Stimulated activated memory B cell treated with anti-CD40 and anti-IgM and Interleukin-4, amounts not matched to agents 10 μg/mL and 1 μg/mL and 100 μg/mL, for 72 hours (primary cell): ENCODE results near the gene TTC39C.
"Not testable (repeated sequence)": the region's sequence is repeated elsewhere in the genome, so short reads cannot be mapped to it uniquely, and the experiment has no call there.

Source experiments
- ATAC-seq: fragments of 150-1000 bp; cut with Tn5 transposase; 2 replicates; pipeline ENCODE4 v1.10.0; 2021
- H3K27ac Mint-ChIP-seq: one replicate; pipeline ENCODE4 v1.8.0; 2022; ENCODE audit warnings: mild to moderate bottlenecking, mixed read lengths
- H3K27me3 Mint-ChIP-seq: one replicate; pipeline ENCODE4 v1.8.0; 2022; ENCODE audit warnings: mixed read lengths
- H3K36me3 Mint-ChIP-seq: one replicate; pipeline ENCODE4 v1.8.0; 2022; ENCODE audit warnings: mixed read lengths
- H3K4me1 Mint-ChIP-seq: one replicate; pipeline ENCODE4 v1.8.0; 2022; ENCODE audit warnings: mixed read lengths
- H3K4me3 Mint-ChIP-seq: one replicate; pipeline ENCODE4 v1.8.0; 2022; ENCODE audit warnings: mild to moderate bottlenecking, moderate library complexity, mixed read lengths
- H3K9me3 Mint-ChIP-seq: one replicate; pipeline ENCODE4 v1.8.0; 2022; ENCODE audit warnings: mixed read lengths

TTC39C gene

GRCh38 chr18:24130494-24130893, 115.9 kb downstream of the TTC39C start:
- Mint-ChIP-seq H3K9me3 (no peaks in the 10 kb centered on the region), H3K27me3 (no peaks in the 10 kb centered on the region), H3K4me1 (no peaks in the 10 kb centered on the region), H3K36me3 (peaks cover 31% of the 10 kb centered on the region), H3K27ac (no peak overlapping the region), H3K4me3 (no peak overlapping the region)
- no peak for ATAC-seq

- H3K9me3 Mint-ChIP-seq: peaks cover 3% of the 10 kb centered on the region
- no peak overlapping the region for H3K4me3 Mint-ChIP-seq
- H3K27me3 Mint-ChIP-seq: peaks cover 8% of the 10 kb centered on the region
- H3K4me1 Mint-ChIP-seq: peaks cover 31% of the 10 kb centered on the region
- no peak overlapping the region for H3K27ac Mint-ChIP-seq
- peaks cover 19% of the 10 kb centered on the region for H3K36me3 Mint-ChIP-seq
- ATAC-seq: no peak
Observed at GRCh38 chr18:24136967-24137373, 122.4 kb downstream of the TTC39C start.

GRCh38 chr18:24138409-24138788, 123.8 kb downstream of the TTC39C start:
- H3K4me3 Mint-ChIP-seq: peak overlapping the region; percentile 90
- peaks cover 8% of the 10 kb centered on the region for H3K27me3 Mint-ChIP-seq
- peaks cover 3% of the 10 kb centered on the region for H3K9me3 Mint-ChIP-seq
- H3K27ac Mint-ChIP-seq: peak overlapping the region; percentile 85
- ATAC-seq: no peak
- peaks cover 31% of the 10 kb centered on the region for H3K4me1 Mint-ChIP-seq
- H3K36me3 Mint-ChIP-seq: peaks cover 19% of the 10 kb centered on the region

DNA sequence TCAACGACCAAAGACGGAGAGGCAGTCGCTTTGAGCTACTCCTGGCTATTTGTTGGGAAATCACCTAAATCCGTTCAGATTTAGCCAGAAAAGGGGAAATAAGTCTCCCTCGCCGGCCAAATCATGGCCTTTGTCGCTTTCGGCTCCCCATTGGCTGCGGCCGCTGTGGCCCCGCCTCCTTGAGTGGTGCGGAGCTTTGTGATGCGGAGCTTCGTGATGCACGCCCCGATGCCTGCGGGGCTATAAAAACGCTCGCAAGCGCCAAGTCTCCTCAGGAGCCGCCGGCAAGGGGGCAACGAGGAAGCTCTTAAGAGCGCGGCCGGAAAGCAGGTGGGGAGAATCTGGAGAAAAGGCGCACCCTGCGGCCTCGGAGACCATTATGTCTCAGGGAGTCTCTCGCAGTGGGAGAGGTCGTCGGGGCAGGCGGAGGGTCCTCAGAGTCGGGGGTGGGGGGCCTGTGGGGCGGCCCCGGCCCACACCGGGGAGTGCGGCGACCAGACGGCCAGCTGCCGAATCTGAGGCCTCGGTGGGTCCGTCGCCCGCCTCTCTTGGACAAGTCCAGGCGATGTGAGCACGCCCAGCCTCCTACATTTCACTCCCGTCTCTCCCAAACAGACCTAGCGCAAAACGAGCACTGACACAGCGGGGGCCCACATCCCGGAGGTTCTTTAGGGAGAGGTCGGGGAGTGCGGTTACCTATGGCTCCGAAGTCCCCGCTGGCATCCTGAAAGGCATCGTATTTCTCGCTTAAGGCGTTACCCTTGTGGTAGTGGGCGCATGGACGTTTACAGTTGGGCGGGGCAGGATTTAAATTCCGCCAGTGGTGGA, 124.4 kb downstream of the TTC39C start, which contains the start of gene CABYR:
CABYR (plus strand) TSS at position 274 of the 828 bp plus-strand sequence. CDS start 4,053 bp downstream, outside the sequence.
- Mint-ChIP-seq H3K4me1 (peaks cover 31% of the 10 kb centered on the region), H3K27ac (peak within 1 kb of the TSS; percentile 85), H3K4me3 (peak within 1 kb of the TSS; percentile 90), H3K9me3 (peaks cover 3% of the 10 kb centered on the region), H3K27me3 (peaks cover 8% of the 10 kb centered on the region), H3K36me3 (peaks cover 19% of the 10 kb centered on the region)
- peak; percentile 95 for ATAC-seq

- H3K4me3 Mint-ChIP-seq: no peak overlapping the region
- H3K27me3 Mint-ChIP-seq: peaks cover 8% of the 10 kb centered on the region
- peaks cover 13% of the 10 kb centered on the region for H3K36me3 Mint-ChIP-seq
- no peak for ATAC-seq
- no peak overlapping the region for H3K27ac Mint-ChIP-seq
- peaks cover 31% of the 10 kb centered on the region for H3K4me1 Mint-ChIP-seq
- peaks cover 3% of the 10 kb centered on the region for H3K9me3 Mint-ChIP-seq
Observed at GRCh38 chr18:24140697-24141096, 126.1 kb downstream of the TTC39C start.

GRCh38 chr18:24142376-24142775, 127.8 kb downstream of the TTC39C start:
- Mint-ChIP-seq H3K36me3 (no peaks in the 10 kb centered on the region), H3K27me3 (peaks cover 8% of the 10 kb centered on the region), H3K4me3 (no peak overlapping the region), H3K4me1 (peaks cover 20% of the 10 kb centered on the region), H3K27ac (no peak overlapping the region), H3K9me3 (peaks cover 3% of the 10 kb centered on the region)
- ATAC-seq: no peak

GRCh38 chr18:24149591-24149990, 135.0 kb downstream of the TTC39C start:
- ATAC-seq, H3K4me3 Mint-ChIP-seq, H3K27ac Mint-ChIP-seq, H3K4me1 Mint-ChIP-seq, H3K36me3 Mint-ChIP-seq, H3K9me3 Mint-ChIP-seq, H3K27me3 Mint-ChIP-seq: not testable (repeated sequence)

DNA sequence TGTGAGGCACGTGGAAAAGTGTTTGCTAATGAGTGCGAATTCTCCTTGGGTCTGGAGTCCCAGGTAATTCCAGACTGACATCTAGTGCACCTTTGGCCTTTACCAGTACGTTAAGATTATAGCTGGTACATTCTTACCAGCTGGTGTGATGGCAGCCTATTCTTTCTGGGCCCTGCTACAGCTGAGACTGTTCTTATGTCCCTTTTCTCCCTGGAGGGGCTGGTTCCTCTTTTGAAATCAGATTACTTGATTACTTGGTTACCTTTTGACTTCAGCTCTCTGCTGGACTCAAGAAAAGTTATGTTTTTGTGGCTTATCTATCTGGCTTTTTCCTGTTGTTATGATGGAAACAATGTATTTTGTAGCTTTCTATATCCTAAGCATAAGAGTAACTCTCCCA, 138.8 kb downstream of the TTC39C start:
- H3K36me3 Mint-ChIP-seq: no peaks in the 10 kb centered on the region
- ATAC-seq: peak; percentile 20
- no peak overlapping the region for H3K27ac Mint-ChIP-seq
- no peaks in the 10 kb centered on the region for H3K4me1 Mint-ChIP-seq
- H3K4me3 Mint-ChIP-seq: no peak overlapping the region
- H3K9me3 Mint-ChIP-seq: no peaks in the 10 kb centered on the region
- H3K27me3 Mint-ChIP-seq: no peaks in the 10 kb centered on the region

GRCh38 chr18:24157855-24158254, 143.3 kb downstream of the TTC39C start:
- H3K36me3 Mint-ChIP-seq: no peaks in the 10 kb centered on the region
- no peaks in the 10 kb centered on the region for H3K27me3 Mint-ChIP-seq
- H3K9me3 Mint-ChIP-seq: no peaks in the 10 kb centered on the region
- no peak overlapping the region for H3K27ac Mint-ChIP-seq
- H3K4me1 Mint-ChIP-seq: no peaks in the 10 kb centered on the region
- ATAC-seq: no peak
- H3K4me3 Mint-ChIP-seq: no peak overlapping the region

DNA sequence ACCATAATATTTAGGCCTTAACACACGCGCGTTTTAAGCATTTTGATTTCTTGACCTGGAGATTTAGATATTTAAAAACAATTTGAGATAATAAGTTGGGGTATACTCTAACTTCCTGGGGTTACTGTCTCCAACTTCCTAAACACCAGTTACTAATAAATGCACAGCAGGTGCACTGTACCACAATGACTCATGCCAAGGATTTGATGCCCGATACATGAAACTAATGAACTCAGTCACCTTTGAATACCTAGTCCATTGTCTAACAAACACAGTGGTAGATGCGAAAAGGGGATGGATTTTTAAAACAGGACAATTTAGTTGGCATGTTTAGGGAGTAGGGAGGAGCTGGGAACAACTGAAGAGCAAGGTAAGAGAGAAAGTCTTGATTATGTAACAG, 145.5 kb downstream of the TTC39C start:
- ATAC-seq: no peak
- H3K4me1 Mint-ChIP-seq: no peaks in the 10 kb centered on the region
- no peak overlapping the region for H3K4me3 Mint-ChIP-seq
- no peaks in the 10 kb centered on the region for H3K9me3 Mint-ChIP-seq
- no peaks in the 10 kb centered on the region for H3K36me3 Mint-ChIP-seq
- H3K27ac Mint-ChIP-seq: no peak overlapping the region
- H3K27me3 Mint-ChIP-seq: no peaks in the 10 kb centered on the region

DNA sequence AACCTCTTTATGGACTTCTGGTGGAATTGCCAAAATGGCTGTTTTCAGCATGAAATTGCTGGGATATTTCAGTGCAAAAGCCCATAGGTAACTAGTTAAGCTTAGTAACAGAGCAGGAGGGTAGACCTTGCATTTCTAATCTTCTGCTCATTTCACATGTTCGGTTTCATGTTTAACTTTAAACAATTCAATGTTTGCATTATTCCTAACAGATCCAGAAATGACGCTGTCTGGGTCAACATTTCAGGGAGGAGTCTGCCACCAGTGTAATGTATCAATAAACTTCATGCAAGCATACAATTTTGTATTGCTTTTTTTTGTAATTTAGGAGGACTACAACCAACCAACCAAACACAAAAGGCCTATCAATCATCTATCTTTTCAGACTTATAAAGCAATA, 146.8 kb downstream of the TTC39C start:
- no peak overlapping the region for H3K4me3 Mint-ChIP-seq

GRCh38 chr18:24168496-24168895, 153.9 kb downstream of the TTC39C start:
- Mint-ChIP-seq H3K9me3 (no peaks in the 10 kb centered on the region), H3K4me1 (no peaks in the 10 kb centered on the region), H3K4me3 (no peak overlapping the region), H3K27me3 (peaks cover 9% of the 10 kb centered on the region), H3K27ac (no peak overlapping the region), H3K36me3 (no peaks in the 10 kb centered on the region)
- ATAC-seq: no peak

More for the DNA sequence above, 146.8 kb downstream of the TTC39C start:
- Mint-ChIP-seq H3K27me3 (peaks cover under 1% of the 10 kb centered on the region), H3K4me1 (no peaks in the 10 kb centered on the region), H3K9me3 (no peaks in the 10 kb centered on the region), H3K36me3 (no peaks in the 10 kb centered on the region), H3K27ac (no peak overlapping the region)
- no peak for ATAC-seq

DNA sequence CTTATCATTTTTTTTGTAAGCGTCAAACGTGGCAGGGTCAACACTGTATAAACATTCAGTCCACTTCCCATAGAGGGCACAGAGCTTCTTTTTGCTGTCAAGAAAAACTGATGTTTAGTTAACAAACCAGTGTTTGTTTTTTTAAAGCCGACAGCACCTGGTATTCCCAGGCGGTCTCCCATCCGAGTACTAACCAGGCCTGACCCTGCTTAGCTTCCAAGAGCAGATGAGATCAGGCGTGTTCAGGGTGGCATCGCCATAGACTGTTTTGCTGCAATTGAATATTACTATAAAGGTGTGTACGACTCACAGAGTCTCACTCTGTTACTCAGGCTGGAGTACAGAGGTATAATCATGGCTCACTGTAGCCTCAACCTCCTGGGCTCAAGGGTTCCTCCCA, 155.8 kb downstream of the TTC39C start:
- H3K27me3 Mint-ChIP-seq: peaks cover 9% of the 10 kb centered on the region
- H3K36me3 Mint-ChIP-seq: no peaks in the 10 kb centered on the region
- H3K27ac Mint-ChIP-seq: no peak overlapping the region
- no peak for ATAC-seq
- no peaks in the 10 kb centered on the region for H3K9me3 Mint-ChIP-seq
- H3K4me1 Mint-ChIP-seq: no peaks in the 10 kb centered on the region
- no peak overlapping the region for H3K4me3 Mint-ChIP-seq

DNA sequence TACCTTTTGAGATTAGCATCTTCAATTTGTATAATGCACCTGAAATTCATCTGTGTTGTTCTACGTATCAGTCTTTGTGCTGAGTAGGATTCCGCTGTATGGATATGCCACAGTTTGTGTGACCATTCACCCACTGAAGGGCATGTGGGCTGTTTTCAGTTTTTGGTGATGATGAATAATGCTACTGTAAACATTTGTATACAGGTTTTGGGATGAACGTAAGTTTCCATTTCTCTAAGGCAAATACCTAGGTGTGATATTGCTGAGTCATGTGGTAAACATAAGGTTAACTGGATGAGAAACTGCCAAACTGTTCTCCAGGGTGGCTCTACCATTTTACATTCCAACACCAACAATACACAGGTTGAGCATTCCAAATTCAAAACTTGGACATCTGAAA, 159.4 kb downstream of the TTC39C start:
- ATAC-seq: no peak
- H3K27ac Mint-ChIP-seq: no peak overlapping the region

GRCh38 chr18:24176727-24177416, 162.3 kb downstream of the TTC39C start:
- peaks cover 15% of the 10 kb centered on the region for H3K4me1 Mint-ChIP-seq
- no peaks in the 10 kb centered on the region for H3K9me3 Mint-ChIP-seq
- H3K27ac Mint-ChIP-seq: peak overlapping the region; percentile 85
- peak overlapping the region; percentile 70 for H3K4me3 Mint-ChIP-seq
- H3K36me3 Mint-ChIP-seq: no peaks in the 10 kb centered on the region
- peak; percentile 89 for ATAC-seq
- no peaks in the 10 kb centered on the region for H3K27me3 Mint-ChIP-seq

More for the DNA sequence above, 159.4 kb downstream of the TTC39C start:
- no peaks in the 10 kb centered on the region for H3K27me3 Mint-ChIP-seq
- no peak overlapping the region for H3K4me3 Mint-ChIP-seq
- peaks cover 15% of the 10 kb centered on the region for H3K4me1 Mint-ChIP-seq
- no peaks in the 10 kb centered on the region for H3K36me3 Mint-ChIP-seq
- no peaks in the 10 kb centered on the region for H3K9me3 Mint-ChIP-seq
